Lower leg skin (tissue), 3 donors: ENCODE data around the gene PRAMEF27.
"Not testable (repeated sequence)": the region's sequence is repeated elsewhere in the genome, so short reads cannot be mapped to it uniquely, and the experiment has no call there.

Experiments
- POLR2A ChIP-seq, 2 donors: fragments of 450-650 bp; IDR thresholded peaks; one replicate each; pipeline ENCODE4 v1.6.1; 2016 to 2017; ENCODE audit warnings: antibody characterized with exemption in 2 of 2, mild to moderate bottlenecking in 1 of 2, moderate library complexity in 1 of 2
- TF ChIP-seq, protein P1 (sequence below), 3 donors: fragments of 450-650 bp; IDR thresholded peaks; one replicate each; pipeline ENCODE4 v1.5.1; 2016; ENCODE audit warnings: antibody characterized with exemption in 3 of 3, mild to moderate bottlenecking in 3 of 3, moderate library complexity in 2 of 3

GRCh38 chr1:13009348-13009747, 47.0 kb downstream of the PRAMEF27 start:
- TF ChIP-seq, protein P1, sequence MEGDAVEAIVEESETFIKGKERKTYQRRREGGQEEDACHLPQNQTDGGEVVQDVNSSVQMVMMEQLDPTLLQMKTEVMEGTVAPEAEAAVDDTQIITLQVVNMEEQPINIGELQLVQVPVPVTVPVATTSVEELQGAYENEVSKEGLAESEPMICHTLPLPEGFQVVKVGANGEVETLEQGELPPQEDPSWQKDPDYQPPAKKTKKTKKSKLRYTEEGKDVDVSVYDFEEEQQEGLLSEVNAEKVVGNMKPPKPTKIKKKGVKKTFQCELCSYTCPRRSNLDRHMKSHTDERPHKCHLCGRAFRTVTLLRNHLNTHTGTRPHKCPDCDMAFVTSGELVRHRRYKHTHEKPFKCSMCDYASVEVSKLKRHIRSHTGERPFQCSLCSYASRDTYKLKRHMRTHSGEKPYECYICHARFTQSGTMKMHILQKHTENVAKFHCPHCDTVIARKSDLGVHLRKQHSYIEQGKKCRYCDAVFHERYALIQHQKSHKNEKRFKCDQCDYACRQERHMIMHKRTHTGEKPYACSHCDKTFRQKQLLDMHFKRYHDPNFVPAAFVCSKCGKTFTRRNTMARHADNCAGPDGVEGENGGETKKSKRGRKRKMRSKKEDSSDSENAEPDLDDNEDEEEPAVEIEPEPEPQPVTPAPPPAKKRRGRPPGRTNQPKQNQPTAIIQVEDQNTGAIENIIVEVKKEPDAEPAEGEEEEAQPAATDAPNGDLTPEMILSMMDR (IDR thresholded peaks at IDR 0.05): not testable (repeated sequence)
- TF ChIP-seq POLR2A (IDR thresholded peaks at IDR 0.05): not testable (repeated sequence)
